GM12872 (cell line): ENCODE data around the gene CYS1.

Experiments used
- TF ChIP-seq, protein P1 (sequence below): IDR thresholded peaks from 3 replicates; pipeline ENCODE4 v1.5.1; 2011; ENCODE audit warnings: low read depth, mild to moderate bottlenecking, low read length, moderate library complexity; ENCODE audit not compliant: insufficient read depth

CYS1 gene

GRCh38 chr2:10065773-10066055 is 14.5 kb downstream of the CYS1 start:
- TF ChIP-seq, protein P1, sequence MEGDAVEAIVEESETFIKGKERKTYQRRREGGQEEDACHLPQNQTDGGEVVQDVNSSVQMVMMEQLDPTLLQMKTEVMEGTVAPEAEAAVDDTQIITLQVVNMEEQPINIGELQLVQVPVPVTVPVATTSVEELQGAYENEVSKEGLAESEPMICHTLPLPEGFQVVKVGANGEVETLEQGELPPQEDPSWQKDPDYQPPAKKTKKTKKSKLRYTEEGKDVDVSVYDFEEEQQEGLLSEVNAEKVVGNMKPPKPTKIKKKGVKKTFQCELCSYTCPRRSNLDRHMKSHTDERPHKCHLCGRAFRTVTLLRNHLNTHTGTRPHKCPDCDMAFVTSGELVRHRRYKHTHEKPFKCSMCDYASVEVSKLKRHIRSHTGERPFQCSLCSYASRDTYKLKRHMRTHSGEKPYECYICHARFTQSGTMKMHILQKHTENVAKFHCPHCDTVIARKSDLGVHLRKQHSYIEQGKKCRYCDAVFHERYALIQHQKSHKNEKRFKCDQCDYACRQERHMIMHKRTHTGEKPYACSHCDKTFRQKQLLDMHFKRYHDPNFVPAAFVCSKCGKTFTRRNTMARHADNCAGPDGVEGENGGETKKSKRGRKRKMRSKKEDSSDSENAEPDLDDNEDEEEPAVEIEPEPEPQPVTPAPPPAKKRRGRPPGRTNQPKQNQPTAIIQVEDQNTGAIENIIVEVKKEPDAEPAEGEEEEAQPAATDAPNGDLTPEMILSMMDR: no peak

- TF ChIP-seq, protein P1: no peak
These were observed 15.1 kb downstream of the CYS1 start for GRCh38 chr2:10064932-10065772.

GRCh38 chr2:10063566-10063965 is 16.6 kb downstream of the CYS1 start:
- TF ChIP-seq, protein P1: no peak

DNA sequence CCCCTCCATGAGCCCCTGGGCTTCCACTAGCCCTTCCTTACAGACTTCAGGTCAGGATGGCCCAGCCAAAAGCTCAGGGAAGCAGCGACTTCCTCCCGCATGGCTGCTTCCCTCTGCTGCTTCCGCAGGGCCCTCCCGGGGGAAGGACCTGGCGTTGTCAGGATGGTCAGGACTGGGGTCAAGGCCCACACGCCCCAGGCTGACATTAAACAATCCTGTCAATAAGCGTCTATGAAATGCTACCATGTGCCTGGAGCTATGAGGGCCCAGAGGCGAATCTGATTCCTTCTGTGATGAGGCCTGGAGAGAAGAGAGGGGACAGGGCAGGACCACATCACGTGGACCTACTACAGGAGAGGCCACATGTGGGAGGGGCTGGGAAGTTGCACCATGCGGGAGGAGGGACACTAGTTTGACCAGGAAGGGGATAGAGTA is 17.3 kb downstream of the CYS1 start:
- TF ChIP-seq, protein P1: no peak

- TF ChIP-seq, protein P1: no peak
These were observed 18.8 kb downstream of the CYS1 start for GRCh38 chr2:10061221-10061925.

DNA sequence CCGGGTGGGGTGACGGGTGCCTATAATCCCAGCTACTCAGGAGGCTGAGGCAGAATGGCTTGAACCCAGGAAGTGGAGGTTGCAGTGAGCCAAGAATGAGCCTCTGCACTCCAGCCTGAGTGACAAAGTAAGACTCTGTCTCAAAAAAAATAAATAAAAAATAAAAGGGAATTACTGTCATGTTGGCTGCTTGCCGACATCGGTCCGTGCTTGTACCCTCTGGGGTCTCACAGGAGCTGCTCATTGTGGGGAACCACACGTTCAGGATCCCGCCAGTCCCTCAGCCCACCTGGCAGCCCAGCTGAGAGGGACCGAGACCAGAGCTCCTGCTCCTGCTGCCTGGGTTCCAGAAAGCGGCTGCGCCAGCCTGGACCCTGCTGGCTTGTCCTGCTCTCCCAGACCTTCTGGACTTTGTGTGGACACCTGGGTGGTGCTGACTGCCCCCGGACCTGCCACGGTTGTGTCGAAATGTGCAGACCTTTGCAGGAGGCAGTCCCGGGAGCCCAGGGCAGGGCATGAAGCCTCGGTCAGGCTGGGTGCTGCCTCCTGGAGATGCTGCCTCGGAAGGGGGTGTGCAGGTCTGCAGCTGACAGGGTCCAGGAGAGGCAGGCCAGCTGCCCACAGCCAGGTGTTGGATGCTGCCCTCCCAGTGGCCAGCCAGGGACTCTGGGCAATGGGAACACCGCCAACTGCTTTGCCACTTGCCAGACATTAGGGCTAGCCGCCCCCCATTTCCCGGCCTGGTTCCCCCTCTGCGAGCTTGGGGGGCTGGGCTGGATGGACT is 20.5 kb downstream of the CYS1 start:
- TF ChIP-seq, protein P1: no peak

DNA sequence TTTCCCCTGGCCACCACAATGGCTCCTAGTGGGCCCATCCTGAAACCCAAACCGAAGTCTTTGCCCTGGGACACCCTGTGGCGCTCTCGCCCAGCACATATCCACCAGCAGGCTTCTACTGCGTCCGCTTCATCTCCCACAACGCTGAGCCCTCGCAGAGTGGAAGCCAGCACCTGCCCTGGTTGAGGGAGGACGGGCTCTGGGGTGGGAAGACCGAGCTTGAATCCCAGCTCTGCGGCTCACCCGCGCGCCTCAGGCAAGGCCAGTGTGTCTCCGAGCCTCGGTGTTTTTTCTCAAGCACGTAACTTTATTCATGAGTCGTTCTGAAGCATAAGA is 21.2 kb downstream of the CYS1 start:
- TF ChIP-seq, protein P1: no peak
